ENCODE data around the gene TMEM42. TPM values are rescaled to one million over a fixed set of nuclear protein-coding genes. Genes with fewer than 3 reads are reported as not detected.

Gene TMEM42
- total and polyA plus RNA-seq, 2 of the 8 experiments (the other 6 are each of a cell fraction or from before 2014, with no cell fraction given): 11.2 to 41.4 TPM

DNA sequence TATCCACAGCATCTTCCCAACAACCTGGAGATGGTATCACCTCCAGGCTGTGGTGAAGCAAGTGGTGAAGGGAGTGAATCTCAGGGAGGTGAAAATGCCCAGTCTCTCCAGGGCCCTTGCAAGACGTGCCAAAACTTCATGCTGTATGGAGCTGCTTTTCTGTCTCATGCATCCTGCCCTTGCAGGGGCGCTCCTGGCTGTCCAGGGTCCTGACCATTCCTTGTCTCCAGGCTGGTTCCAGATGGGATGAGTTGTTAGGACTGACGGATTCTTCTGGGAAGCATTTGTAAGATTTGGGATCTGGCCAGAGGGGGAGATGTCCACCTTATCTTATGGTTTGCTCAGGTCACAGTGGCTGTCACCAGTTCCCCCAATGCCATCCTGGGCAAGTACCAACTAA, 28.5 kb downstream of the TMEM42 start (continued):
- TF ChIP-seq, protein P1, sequence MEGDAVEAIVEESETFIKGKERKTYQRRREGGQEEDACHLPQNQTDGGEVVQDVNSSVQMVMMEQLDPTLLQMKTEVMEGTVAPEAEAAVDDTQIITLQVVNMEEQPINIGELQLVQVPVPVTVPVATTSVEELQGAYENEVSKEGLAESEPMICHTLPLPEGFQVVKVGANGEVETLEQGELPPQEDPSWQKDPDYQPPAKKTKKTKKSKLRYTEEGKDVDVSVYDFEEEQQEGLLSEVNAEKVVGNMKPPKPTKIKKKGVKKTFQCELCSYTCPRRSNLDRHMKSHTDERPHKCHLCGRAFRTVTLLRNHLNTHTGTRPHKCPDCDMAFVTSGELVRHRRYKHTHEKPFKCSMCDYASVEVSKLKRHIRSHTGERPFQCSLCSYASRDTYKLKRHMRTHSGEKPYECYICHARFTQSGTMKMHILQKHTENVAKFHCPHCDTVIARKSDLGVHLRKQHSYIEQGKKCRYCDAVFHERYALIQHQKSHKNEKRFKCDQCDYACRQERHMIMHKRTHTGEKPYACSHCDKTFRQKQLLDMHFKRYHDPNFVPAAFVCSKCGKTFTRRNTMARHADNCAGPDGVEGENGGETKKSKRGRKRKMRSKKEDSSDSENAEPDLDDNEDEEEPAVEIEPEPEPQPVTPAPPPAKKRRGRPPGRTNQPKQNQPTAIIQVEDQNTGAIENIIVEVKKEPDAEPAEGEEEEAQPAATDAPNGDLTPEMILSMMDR (IDR thresholded peaks at IDR 0.05; ENCODE audit: control extremely low read depth in 1 of 3, insufficient read depth in 1 of 3, low read depth in 1 of 3, low read length in 3 of 3): no peak
- TF ChIP-seq SP4 (IDR thresholded peaks at IDR 0.05; ENCODE audit: low read length): no peak
- TF ChIP-seq EZH2 (IDR thresholded peaks at IDR 0.05; ENCODE audit: low read depth, low read length, severe bottlenecking): no peak
- TF ChIP-seq ZNF274 (IDR thresholded peaks at IDR 0.05; ENCODE audit: borderline replicate concordance, extremely low read depth, low read length): no peak
- TF ChIP-seq TAF7 (optimal IDR thresholded peaks at IDR 0.05; ENCODE audit: borderline replicate concordance, low read depth, low read length): no peak

All from H1 (cell line).